Upper lobe of left lung (tissue), 6 donors: ENCODE results near the gene RPS4Y2. TPM values are rescaled to one million over a fixed set of nuclear protein-coding genes. Genes with fewer than 3 reads are reported as not detected.

Experiments used
- ATAC-seq, 2 donors: fragments of 200-7000 bp; cut with Tn5 transposase; one replicate each; pipeline ENCODE4 v1.9.1; 2022; ENCODE audit warnings: mild to moderate bottlenecking in 2 of 2, moderate library complexity in 2 of 2; ENCODE audit not compliant: low FRiP score in 2 of 2
- DNase-seq, 2 donors: peaks; one replicate each; pipeline ENCODE4 v3.0.0-alpha.2; 2019 to 2020
- H3K27ac ChIP-seq, 4 donors: fragments of 200-600 bp; sonication (generic); one replicate each; pipeline ENCODE4 v1.5.1; 2016 to 2019
- H3K27me3 ChIP-seq, 4 donors: fragments of 200-600 bp; sonication (generic); one replicate each; pipeline ENCODE4 v1.5.1; 2017 to 2019
- H3K36me3 ChIP-seq, 4 donors: fragments of 200-600 bp; sonication (generic); one replicate each; pipeline ENCODE4 v1.5.1; 2016 to 2019
- H3K4me1 ChIP-seq, 4 donors: fragments of 200-600 bp; sonication (generic); one replicate each; pipeline ENCODE4 v1.5.1; 2018 to 2019
- H3K4me3 ChIP-seq, 4 donors: fragments of 200-600 bp; sonication (generic); one replicate each; pipeline ENCODE4 v1.5.1; 2017 to 2019; ENCODE audit warnings: mild to moderate bottlenecking in 2 of 4, moderate library complexity in 1 of 4
- H3K9me3 ChIP-seq, 4 donors: fragments of 200-600 bp; sonication (generic); one replicate each; pipeline ENCODE4 v1.5.1; 2018 to 2019
- EP300 ChIP-seq, 4 donors: sonication (generic); formaldehyde crosslinking; IDR thresholded peaks; one replicate each; pipeline ENCODE4 v1.5.1; 2017; ENCODE audit warnings: antibody characterized with exemption in 4 of 4, control low read depth in 2 of 4
- POLR2A ChIP-seq, 4 donors: fragments of 450-650 bp; IDR thresholded peaks; one replicate each; pipeline ENCODE4 v1.5.1; 2016 to 2017; ENCODE audit warnings: antibody characterized with exemption in 4 of 4, mild to moderate bottlenecking in 2 of 4
- POLR2AphosphoS5 ChIP-seq, 2 donors: sonication (generic); formaldehyde crosslinking; IDR thresholded peaks; one replicate each; pipeline ENCODE4 v1.5.1; 2017; ENCODE audit warnings: antibody characterized with exemption in 2 of 2
- WGBS, 2 donors: methylation state at CpG; one replicate each; pipeline ENCODE4 v1.1.5; 2017 to 2018; 5-methylcytosine and 5-hydroxymethylcytosine counted together
- total RNA-seq, 6 donors: library from RNA; depleted of rRNA in 4 of 6; stranded (reverse); fragments of >200 nt in 4 of 6; gene quantifications; one replicate each; pipeline versions ENCODE4 v1.1.0 to v1.2.1, GENCODE V29; 2016 to 2021
- TF ChIP-seq, protein P1 (sequence below), 6 experiments: fragments of 450-650 bp in 4 of 6; fragments of 200-600 bp in 2 of 6; sonication (generic) in 2 of 6; IDR thresholded peaks; one replicate each; pipeline ENCODE4 v1.5.1; 2016 to 2019; ENCODE audit warnings: antibody characterized with exemption in 6 of 6
- donor health status: DM: no; HTN: no; CAD: no; lungs with moderate emphysema.
- donor health status: DM: no; HTN: yes; CAD: no; lungs with severe emphysema.

RPS4Y2 gene
- total RNA-seq, 6 donors from 2014 or later, result not detected

DNA sequence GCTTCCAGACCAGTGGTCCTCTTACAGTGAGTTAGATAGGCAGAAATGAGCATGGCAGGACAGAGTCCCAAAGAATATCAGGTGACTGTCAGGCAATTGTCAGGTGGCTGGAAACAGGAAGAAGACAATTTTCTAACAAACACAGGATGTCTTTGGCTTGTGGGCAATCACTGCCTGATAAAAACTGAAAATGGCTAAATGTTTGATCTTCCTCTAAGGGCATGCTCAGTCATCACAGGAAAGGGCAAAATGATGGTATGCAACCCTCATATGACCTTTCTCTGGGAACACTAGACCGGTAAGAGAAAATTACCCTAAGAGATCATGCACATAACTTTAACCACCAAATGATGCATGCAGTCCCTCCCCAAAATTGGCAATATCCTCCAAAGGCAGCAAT lies 57.6 kb downstream of the RPS4Y2 start:
- Histone ChIP-seq H3K4me1 (no peaks in the 10 kb centered on the region), H3K27ac (no peak overlapping the region), H3K27me3 (no peaks in the 10 kb centered on the region), H3K9me3 (no peaks in the 10 kb centered on the region), H3K36me3 (no peaks in the 10 kb centered on the region), H3K4me3 (no peak overlapping the region)
- no peak for ATAC-seq
- TF ChIP-seq EP300 (IDR thresholded peaks at IDR 0.05) (no peak), POLR2A (IDR thresholded peaks at IDR 0.05) (no peak), POLR2AphosphoS5 (IDR thresholded peaks at IDR 0.05) (no peak)
- TF ChIP-seq, protein P1, sequence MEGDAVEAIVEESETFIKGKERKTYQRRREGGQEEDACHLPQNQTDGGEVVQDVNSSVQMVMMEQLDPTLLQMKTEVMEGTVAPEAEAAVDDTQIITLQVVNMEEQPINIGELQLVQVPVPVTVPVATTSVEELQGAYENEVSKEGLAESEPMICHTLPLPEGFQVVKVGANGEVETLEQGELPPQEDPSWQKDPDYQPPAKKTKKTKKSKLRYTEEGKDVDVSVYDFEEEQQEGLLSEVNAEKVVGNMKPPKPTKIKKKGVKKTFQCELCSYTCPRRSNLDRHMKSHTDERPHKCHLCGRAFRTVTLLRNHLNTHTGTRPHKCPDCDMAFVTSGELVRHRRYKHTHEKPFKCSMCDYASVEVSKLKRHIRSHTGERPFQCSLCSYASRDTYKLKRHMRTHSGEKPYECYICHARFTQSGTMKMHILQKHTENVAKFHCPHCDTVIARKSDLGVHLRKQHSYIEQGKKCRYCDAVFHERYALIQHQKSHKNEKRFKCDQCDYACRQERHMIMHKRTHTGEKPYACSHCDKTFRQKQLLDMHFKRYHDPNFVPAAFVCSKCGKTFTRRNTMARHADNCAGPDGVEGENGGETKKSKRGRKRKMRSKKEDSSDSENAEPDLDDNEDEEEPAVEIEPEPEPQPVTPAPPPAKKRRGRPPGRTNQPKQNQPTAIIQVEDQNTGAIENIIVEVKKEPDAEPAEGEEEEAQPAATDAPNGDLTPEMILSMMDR (IDR thresholded peaks at IDR 0.05), result no peak
- 60% methylated on average over 1 of the region's 1 CpG; no CpG with 5 or more reads in 1 of the 2 donors for WGBS, 2 donors
- DNase-seq, result no peak

DNA sequence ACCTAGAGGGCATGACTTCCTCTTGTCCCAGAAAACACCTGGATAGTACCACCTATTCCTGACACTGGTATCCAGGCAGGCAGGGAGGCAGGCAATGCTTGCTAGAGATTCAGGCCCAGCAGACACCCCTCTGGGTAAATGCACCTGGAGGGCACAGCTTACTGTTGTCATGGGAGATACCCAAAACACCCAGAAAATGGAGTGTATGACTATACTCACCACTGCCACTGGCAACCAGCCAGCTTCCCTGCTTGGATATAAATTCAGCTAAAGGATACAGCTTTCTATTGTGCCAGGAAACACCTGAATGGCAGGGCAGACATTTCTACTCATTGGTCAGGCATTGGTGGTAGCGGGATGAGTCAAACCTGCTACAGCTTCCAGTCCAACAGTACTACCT lies 58.9 kb downstream of the RPS4Y2 start:
- H3K27ac ChIP-seq, result no peak overlapping the region
- H3K36me3 ChIP-seq, result no peaks in the 10 kb centered on the region
- ATAC-seq, result no peak
- no peaks in the 10 kb centered on the region for H3K9me3 ChIP-seq
- no CpG with 5 or more reads among the region's 1 CpG for WGBS, 2 donors
- no peaks in the 10 kb centered on the region for H3K4me1 ChIP-seq
- no peak for DNase-seq
- H3K4me3 ChIP-seq, result no peak overlapping the region
- TF ChIP-seq POLR2AphosphoS5 (IDR thresholded peaks at IDR 0.05) (no peak), EP300 (IDR thresholded peaks at IDR 0.05) (no peak)
- no peaks in the 10 kb centered on the region for H3K27me3 ChIP-seq

DNA sequence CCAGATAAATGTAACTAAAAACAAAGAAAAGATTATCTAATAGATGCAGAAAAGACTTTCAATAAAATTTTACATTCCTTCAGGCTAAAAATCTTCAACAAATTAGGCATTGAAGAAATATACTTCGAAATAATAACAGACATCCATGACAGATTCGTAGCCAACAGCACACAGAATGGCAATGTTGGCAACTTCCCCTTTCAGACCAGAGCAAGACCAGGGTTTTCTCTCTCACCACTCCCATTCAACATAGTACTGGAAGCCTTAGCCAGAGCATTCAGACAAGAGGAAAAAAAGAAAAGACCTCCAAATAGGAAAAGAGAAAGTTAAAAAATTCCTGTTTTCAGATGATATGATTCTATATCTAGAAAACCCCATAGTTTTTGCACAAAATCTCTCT lies 61.2 kb downstream of the RPS4Y2 start:
- ATAC-seq, result no peak
- DNase-seq, result no peak
- Histone ChIP-seq H3K4me1 (no peaks in the 10 kb centered on the region), H3K4me3 (no peak overlapping the region), H3K36me3 (no peaks in the 10 kb centered on the region), H3K27ac (no peak overlapping the region), H3K9me3 (no peaks in the 10 kb centered on the region), H3K27me3 (no peaks in the 10 kb centered on the region)
- WGBS, 2 donors, result 79% methylated on average over 2 of the region's 2 CpGs; no CpG with 5 or more reads in 1 of the 2 donors
- TF ChIP-seq POLR2A (IDR thresholded peaks at IDR 0.05) (no peak), EP300 (IDR thresholded peaks at IDR 0.05) (no peak), POLR2AphosphoS5 (IDR thresholded peaks at IDR 0.05) (no peak)
- TF ChIP-seq, protein P1 (IDR thresholded peaks at IDR 0.05), result no peak

Other genes with a start within 250 kb of the RPS4Y2 start
- gene EIF1AY, start 180.3 kb upstream of the RPS4Y2 start, total RNA-seq, result 10 to 100 TPM in 2 of 6 donors, 1 to 10 TPM in 1, not detected in 3; 5.2 to 22.3 (median 21.6) TPM